ENCODE data around the gene PAIP1.
"Not testable (repeated sequence)": the region's sequence is repeated elsewhere in the genome, so short reads cannot be mapped to it uniquely, and the experiment has no call there.

The PAIP1 gene

GRCh38 chr5:43556857-43557542 lies at the start of gene PAIP1:
TSS of gene PAIP1 (minus strand) at chr5:43557077. CDS start at chr5:43556846, 231 bp downstream.
- DNase-seq (ENCODE audit: low read depth in 1 of 2, low spot score in 1 of 2), result peak; percentile 65 to 77

GRCh38 chr5:43606351-43606750 lies 49.5 kb upstream of the PAIP1 start:
- no peak for DNase-seq (ENCODE audit: low read depth in 1 of 2, low spot score in 1 of 2)

GRCh38 chr5:43604699-43605098 lies 47.8 kb upstream of the PAIP1 start:
- no peak for DNase-seq (ENCODE audit: low read depth in 1 of 2, low spot score in 1 of 2)

DNA sequence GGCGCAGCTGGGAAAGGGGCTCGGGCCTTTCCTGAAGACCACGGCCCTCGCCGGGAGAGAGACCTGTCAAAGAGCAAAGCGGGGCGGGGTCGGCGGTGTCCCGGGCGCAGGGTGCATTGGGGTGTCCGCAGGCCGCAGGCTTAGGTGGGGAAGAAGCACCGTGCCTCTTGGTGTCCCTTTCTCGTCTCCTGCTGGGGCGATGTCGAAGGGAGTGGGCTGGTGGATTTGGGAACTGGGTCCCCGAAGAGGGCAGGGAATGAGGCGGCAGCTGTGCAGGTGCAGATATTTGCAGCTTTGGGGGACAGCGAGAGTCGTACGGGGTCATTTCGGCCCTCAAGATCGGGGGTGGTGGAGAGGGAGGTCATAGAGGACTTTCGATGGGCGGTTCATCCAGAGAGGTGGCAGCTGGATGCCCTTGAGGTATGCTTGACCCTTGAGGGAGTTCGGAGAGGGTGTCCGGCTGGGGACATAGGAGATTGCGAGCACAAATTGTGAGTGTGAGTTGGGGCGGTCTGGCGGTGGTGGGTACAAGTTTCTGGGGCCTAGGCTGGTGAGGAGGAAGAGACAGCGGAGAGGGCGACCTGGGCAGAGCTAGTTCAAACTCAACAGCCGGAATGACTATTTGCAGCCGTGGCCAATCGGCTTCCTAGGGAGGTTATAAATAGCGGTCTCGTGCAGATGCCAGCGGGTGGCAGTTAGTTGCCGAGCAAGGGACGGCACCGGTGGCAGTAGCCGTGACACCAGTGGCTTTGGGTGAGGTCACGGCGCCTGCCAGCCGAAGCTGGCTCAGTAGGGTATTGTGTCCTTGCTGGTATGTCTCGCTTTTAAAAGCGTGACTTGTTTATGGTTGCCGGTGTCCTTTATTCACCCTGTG lies 46.7 kb upstream of the PAIP1 start:
- peak; percentile 31 to 44 for DNase-seq (ENCODE audit: low read depth in 1 of 2, low spot score in 1 of 2)

DNA sequence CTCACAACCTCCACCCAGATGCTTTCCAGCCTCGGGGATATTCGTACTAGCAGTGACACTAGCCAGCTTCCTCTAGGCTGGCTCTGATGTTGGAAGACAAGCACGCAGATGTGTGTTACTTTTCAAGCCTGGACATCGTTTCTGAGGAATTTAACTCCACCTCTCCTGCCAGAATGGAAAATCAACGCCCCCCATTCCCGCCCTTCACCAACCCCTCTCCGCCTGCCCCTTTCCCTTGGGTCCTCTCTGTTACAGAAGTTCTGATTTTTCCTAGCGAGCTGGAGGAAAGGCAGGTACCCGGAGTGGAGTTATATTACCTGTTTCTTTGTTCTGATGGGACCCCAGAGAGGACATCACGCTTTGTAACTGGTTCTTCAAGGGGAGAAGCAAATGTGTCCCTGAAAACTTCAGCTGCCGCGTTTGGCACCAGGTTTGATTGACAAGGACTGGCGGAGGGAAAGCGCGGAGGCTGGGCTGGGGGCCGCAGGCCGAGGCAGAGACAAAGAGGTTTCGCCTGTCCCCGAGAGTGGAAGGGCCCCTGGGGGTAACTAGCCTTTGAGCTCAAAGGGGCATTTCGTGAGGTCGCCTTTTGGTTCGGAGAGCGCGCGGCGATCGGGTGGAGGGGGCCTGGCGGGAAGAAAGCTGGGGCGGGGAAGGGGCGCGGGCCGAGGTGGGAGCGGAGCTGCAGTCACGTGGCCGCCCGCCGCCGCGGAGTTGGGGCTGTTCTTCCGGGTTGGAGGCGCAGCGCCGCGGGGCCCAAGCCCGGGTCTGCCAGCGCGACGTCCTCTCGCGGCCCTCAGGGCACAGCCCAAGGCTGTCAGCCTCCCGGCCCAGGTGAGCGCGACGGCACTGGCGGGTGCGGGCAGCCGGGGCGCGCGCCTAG lies 45.8 kb upstream of the PAIP1 start, which contains the start of gene NNT:
TSS of gene NNT (plus strand) at position 720 of the 883 bp plus-strand sequence. CDS start 6,016 bp downstream, outside the sequence.
- DNase-seq (ENCODE audit: low read depth in 1 of 2, low spot score in 1 of 2), result peak; percentile 48 to 70

DNA sequence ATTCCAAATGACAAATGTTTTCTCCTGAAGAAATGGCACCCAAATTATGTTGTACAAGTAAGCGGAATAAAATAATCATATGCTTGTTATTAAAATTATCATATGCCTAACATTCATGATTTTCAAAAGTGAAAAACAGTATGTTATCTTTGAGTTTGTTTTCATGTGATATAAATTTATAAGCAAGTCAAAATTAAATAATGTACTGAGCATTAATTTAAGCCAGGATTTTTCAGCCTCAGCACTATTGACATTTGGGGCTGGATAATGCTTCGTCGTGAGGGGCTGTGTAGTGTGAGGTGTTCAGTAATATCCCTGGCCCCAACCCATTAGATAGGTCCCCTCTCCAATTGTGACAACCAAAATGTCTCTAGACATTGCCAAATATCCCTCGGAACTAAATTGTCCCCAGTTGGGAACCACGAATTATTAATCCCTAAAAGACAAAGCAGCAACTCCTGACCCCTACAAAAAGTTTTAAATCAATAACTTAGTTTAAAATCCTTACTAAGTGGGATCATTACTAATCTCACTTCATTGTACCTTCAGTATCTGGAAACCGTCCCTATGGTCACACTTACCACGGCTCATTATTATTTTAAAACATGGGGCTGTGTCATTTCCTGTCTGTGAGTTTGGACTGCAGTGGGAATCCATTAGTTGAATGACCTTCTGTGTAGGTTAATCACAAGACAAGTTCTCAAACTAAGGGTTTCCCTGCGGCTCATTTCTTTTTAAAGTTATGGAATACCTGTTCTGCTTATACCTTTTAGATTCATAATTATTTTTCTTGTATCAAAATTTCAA lies 44.8 kb upstream of the PAIP1 start:
- no peak for DNase-seq (ENCODE audit: low read depth in 1 of 2, low spot score in 1 of 2)

DNA sequence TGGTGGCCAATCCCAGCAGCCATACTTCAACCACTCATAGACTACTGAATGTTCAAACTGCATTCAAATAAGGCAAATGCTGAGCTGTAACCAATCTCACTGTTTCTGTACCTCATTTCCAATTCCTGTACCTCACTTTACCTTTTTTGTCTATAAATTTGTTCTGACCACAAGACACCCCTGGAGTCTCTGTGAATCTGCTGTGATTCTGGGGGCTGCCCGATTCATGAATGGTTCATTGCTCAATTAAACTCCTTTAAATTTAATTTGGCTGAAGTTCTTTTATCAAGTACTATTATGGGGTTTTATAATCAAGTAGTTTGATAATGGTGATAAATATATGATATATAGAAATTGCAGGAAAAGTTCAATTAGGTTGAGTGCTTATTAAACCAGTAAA lies 42.0 kb upstream of the PAIP1 start:
- not testable (repeated sequence) for DNase-seq (ENCODE audit: low read depth in 1 of 2, low spot score in 1 of 2)

GRCh38 chr5:43592363-43592762 lies 35.5 kb upstream of the PAIP1 start:
- DNase-seq (ENCODE audit: low read depth in 1 of 2, low spot score in 1 of 2), result no peak

DNA sequence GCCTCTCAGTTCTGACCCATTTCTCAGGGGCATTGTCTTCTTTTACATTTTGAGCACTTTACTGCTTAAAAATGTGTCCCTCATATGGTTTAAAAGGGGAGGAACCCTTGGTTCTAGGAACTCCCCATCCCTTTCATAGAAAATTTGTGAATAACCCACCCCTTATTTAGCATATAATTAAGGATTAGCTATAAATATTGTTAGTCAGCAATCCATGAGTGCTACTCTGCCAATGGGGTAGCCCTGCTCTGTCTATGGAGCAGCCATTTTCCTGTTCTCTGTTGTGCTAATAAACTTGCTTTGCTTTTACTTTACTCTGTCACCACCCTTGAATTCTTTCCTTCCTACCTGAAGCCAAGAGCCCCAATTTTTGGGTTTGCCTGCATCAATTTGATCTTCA lies 33.8 kb upstream of the PAIP1 start:
- DNase-seq (ENCODE audit: low read depth in 1 of 2, low spot score in 1 of 2), result no peak

DNA sequence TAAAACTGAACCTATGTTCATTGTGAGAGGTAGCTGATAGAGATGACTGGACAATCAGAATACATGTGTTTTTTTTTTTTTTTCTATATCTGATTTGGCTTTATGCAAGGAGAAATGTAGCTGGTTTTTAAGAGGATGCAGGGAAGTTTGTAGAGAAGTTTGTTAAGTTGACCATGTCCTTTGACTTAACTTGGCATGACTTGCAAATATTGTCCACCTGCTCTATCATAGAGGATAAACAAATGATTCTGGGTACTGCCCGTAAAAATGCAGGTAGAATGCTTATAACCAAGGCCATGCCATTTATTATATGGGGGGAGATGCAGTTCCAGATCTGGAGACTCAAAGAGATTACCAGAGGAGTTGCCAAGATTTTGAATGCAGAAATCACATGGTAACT lies 32.4 kb upstream of the PAIP1 start:
- DNase-seq (ENCODE audit: low read depth in 1 of 2, low spot score in 1 of 2), result no peak

DNA sequence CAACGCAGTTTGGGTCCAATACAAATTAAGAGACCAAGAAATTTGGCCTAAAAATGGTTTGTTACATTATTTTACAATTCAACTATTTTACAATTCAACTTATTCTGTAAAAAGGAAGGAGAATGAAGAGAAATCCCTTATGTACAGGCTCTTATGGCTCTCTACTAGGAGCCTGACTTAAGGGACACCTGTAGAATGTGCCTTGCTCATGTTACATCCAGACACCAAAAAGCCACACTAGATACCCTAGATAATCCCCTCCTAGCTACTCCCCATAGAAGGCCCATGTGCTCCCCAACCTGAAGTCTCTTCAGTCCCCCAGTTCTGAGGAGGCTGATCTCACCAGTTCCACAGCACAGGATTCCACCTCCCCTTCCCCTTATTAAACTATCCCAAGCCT lies 32.0 kb upstream of the PAIP1 start:
- DNase-seq (ENCODE audit: low read depth in 1 of 2, low spot score in 1 of 2), result no peak

- DNase-seq (ENCODE audit: low read depth in 1 of 2, low spot score in 1 of 2), result no peak
These were observed 27.4 kb upstream of the PAIP1 start for GRCh38 chr5:43584166-43584699.

- no peak for DNase-seq (ENCODE audit: low read depth in 1 of 2, low spot score in 1 of 2)
These were observed 26.8 kb upstream of the PAIP1 start for GRCh38 chr5:43583724-43584123.

- no peak for DNase-seq (ENCODE audit: low read depth in 1 of 2, low spot score in 1 of 2)
These were observed 25.5 kb upstream of the PAIP1 start for GRCh38 chr5:43582082-43583005.

DNA sequence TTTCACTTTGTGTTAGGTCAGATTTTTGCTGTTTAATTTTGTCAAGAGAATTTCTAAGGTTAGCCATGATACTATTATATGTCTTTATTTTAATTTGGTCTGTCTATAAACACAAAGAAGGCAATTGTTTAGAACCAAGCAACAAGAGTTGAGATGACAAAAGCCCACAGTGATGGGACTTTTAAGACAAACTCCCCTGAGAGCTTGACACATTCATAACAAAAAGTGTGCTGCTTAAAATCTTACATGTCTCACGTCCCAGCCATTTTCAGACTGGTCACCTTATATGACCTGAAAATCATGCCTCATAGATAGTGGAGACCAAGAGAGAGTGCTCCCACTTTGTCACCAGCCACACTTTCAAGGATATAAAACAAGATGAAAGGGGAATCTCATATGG lies 24.5 kb upstream of the PAIP1 start:
- no peak for DNase-seq (ENCODE audit: low read depth in 1 of 2, low spot score in 1 of 2)

- not testable (repeated sequence) for DNase-seq (ENCODE audit: low read depth in 1 of 2, low spot score in 1 of 2)
These were observed 23.7 kb upstream of the PAIP1 start for GRCh38 chr5:43580402-43581210.

DNA sequence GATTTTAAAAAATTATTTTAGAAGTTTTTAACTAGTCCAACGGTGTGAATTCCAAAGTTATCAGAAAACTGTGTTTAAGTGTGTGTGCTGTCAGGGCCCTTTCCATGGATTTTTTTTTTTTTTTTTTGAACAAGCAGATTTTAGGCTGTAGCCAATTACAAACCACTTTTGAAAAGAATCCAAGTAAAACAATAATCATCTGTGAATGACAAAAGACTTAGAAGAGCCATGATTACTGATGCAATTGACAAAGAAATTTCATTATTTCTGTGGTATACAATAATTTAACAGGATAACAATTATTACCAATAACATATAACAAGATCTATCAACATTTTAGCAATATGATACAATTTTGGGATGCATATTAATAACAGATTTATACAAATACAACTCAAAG lies 16.2 kb upstream of the PAIP1 start:
- no peak for DNase-seq (ENCODE audit: low read depth in 1 of 2, low spot score in 1 of 2)

DNA sequence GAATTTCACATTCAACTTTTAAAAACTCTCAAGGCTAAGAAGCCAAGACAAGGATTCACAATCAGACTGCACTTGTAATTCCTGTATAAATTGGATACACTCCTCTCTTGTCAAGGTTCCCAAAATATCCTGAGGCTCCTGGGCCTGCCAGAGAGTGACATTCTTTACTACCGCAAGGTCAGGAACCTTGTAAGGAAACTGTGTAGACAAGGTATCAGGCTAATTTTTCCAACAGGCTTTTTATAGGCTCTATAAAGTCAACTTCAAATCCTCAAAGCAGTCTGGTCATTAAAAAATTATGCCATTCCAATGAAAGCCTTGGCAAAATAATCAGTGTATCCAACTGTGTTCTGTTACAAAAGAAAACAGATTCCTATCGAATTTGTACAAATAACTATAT lies 15.5 kb upstream of the PAIP1 start:
- no peak for DNase-seq (ENCODE audit: low read depth in 1 of 2, low spot score in 1 of 2)
